Measurements from ENCODE around the gene UNC5B. TPM values are rescaled to one million over a fixed set of nuclear protein-coding genes. Genes with fewer than 3 reads are reported as not detected.

The UNC5B gene
- polyA plus RNA-seq, 1 donor (not counting 4 experiments of a cell fraction or from before 2014, with no cell fraction given): 1.1 TPM

DNA sequence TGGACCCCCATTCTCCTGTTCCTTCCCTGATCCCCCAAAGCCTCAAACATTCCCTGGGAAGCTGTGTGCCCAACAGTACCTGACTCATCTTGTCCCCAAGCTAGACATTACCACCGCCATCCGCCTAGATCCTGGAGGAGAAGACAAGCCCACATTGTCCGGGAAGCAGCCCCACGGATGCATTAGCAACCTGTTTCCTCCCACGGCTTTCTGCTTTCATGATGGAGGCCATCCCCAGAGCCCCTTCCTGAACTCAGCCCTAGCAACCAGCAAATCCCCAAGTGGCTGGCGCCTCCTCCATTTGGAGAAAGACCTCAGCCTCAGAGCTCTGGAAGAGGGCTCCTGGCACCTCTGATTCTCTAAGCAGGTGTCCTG, 104.4 kb downstream of the UNC5B start:
- dilution Hi-C loops (cut with MboI; ENCODE audit: extremely low pct_ligation_motif_present, low sequenced_read_pairs): no loop called here
- no peak for DNase-seq (ENCODE audit: low read depth, low spot score)
- Histone ChIP-seq H4K20me1 (ENCODE audit: control insufficient read depth, extremely low read depth, insufficient read depth, low read length) (no peaks in the 10 kb centered on the region), H3K4me2 (ENCODE audit: control insufficient read depth, extremely low read depth, insufficient read depth, low read depth, low read length) (no peak overlapping the region), H3K9me1 (ENCODE audit: control insufficient read depth, extremely low read depth, insufficient read depth, low read length) (no peaks in the 10 kb centered on the region), H3K9me3 (ENCODE audit: control insufficient read depth, low read depth, low read length) (no peaks in the 10 kb centered on the region), H3K9ac (ENCODE audit: control insufficient read depth, extremely low read depth, insufficient read depth, low read length) (no peak overlapping the region), H3K27me3 (ENCODE audit: control insufficient read depth, extremely low read depth, insufficient read depth, low read length) (peaks cover 26% of the 10 kb centered on the region), H3K79me2 (ENCODE audit: control insufficient read depth, insufficient read depth, low read length) (no peaks in the 10 kb centered on the region), H3K4me3 (ENCODE audit: control insufficient read depth in 2 of 3, extremely low read depth in 1 of 3, insufficient read depth in 2 of 3, low read depth in 1 of 3, low read length in 3 of 3) (no peak overlapping the region), H3K27ac (ENCODE audit: control insufficient read depth, insufficient read depth, low read length) (no peak overlapping the region), H3K4me1 (ENCODE audit: control insufficient read depth, extremely low read depth, insufficient read depth, low read length) (no peaks in the 10 kb centered on the region), H3K36me3 (ENCODE audit: control insufficient read depth in 2 of 2, extremely low read depth in 1 of 2, insufficient read depth in 2 of 2, low read length in 2 of 2) (no peaks in the 10 kb centered on the region), H2AFZ (ENCODE audit: control insufficient read depth, low read length) (no peak overlapping the region)
- TF ChIP-seq, protein P1, sequence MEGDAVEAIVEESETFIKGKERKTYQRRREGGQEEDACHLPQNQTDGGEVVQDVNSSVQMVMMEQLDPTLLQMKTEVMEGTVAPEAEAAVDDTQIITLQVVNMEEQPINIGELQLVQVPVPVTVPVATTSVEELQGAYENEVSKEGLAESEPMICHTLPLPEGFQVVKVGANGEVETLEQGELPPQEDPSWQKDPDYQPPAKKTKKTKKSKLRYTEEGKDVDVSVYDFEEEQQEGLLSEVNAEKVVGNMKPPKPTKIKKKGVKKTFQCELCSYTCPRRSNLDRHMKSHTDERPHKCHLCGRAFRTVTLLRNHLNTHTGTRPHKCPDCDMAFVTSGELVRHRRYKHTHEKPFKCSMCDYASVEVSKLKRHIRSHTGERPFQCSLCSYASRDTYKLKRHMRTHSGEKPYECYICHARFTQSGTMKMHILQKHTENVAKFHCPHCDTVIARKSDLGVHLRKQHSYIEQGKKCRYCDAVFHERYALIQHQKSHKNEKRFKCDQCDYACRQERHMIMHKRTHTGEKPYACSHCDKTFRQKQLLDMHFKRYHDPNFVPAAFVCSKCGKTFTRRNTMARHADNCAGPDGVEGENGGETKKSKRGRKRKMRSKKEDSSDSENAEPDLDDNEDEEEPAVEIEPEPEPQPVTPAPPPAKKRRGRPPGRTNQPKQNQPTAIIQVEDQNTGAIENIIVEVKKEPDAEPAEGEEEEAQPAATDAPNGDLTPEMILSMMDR (optimal IDR thresholded peaks at IDR 0.05 in 1 of 3, IDR thresholded peaks at IDR 0.05 in 1 of 3, conservative IDR thresholded peaks at IDR 0.05 in 1 of 3; ENCODE audit: extremely low read depth in 1 of 3, insufficient read depth in 2 of 3, low read length in 3 of 3): no peak
- no peak for TF ChIP-seq EZH2 (IDR thresholded peaks at IDR 0.05; ENCODE audit: low read length)
- no peak for FAIRE-seq

DNA sequence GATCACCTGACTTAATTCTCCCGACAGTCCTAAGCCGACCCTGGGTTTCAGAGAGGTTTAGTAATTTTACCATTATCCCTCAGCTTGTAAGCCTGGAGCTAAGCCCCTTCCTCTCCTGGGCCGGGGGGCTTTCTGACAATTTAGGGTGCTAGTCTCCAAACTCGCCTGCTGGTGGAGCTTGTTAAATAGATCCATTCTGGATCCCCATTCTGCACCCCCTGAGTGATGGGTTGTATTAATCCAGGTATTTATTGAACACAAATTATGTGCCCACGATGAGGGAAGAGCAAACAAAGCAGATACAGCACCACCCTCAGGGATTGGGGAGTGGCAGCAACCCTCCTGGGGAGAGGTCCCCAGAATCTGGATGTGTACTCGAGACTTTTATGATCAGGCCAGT, 105.4 kb downstream of the UNC5B start:
- Histone ChIP-seq H3K36me3 (ENCODE audit: control insufficient read depth in 2 of 2, extremely low read depth in 1 of 2, insufficient read depth in 2 of 2, low read length in 2 of 2) (no peaks in the 10 kb centered on the region), H2AFZ (ENCODE audit: control insufficient read depth, low read length) (no peak overlapping the region), H3K4me1 (ENCODE audit: control insufficient read depth, extremely low read depth, insufficient read depth, low read length) (no peaks in the 10 kb centered on the region), H3K9ac (ENCODE audit: control insufficient read depth, extremely low read depth, insufficient read depth, low read length) (no peak overlapping the region), H3K27me3 (ENCODE audit: control insufficient read depth, extremely low read depth, insufficient read depth, low read length) (peaks cover 26% of the 10 kb centered on the region), H3K4me3 (ENCODE audit: control insufficient read depth in 2 of 3, extremely low read depth in 1 of 3, insufficient read depth in 2 of 3, low read depth in 1 of 3, low read length in 3 of 3) (no peak overlapping the region), H3K79me2 (ENCODE audit: control insufficient read depth, insufficient read depth, low read length) (no peaks in the 10 kb centered on the region), H4K20me1 (ENCODE audit: control insufficient read depth, extremely low read depth, insufficient read depth, low read length) (no peaks in the 10 kb centered on the region), H3K27ac (ENCODE audit: control insufficient read depth, insufficient read depth, low read length) (no peak overlapping the region), H3K9me3 (ENCODE audit: control insufficient read depth, low read depth, low read length) (no peaks in the 10 kb centered on the region), H3K9me1 (ENCODE audit: control insufficient read depth, extremely low read depth, insufficient read depth, low read length) (no peaks in the 10 kb centered on the region), H3K4me2 (ENCODE audit: control insufficient read depth, extremely low read depth, insufficient read depth, low read depth, low read length) (no peak overlapping the region)
- TF ChIP-seq, protein P1 (optimal IDR thresholded peaks at IDR 0.05 in 1 of 3, IDR thresholded peaks at IDR 0.05 in 1 of 3, conservative IDR thresholded peaks at IDR 0.05 in 1 of 3; ENCODE audit: extremely low read depth in 1 of 3, insufficient read depth in 2 of 3, low read length in 3 of 3): no peak
- TF ChIP-seq EZH2 (IDR thresholded peaks at IDR 0.05; ENCODE audit: low read length): no peak
- DNase-seq (ENCODE audit: low read depth, low spot score): no peak
- dilution Hi-C loops (cut with MboI; ENCODE audit: extremely low pct_ligation_motif_present, low sequenced_read_pairs): no loop called here
- FAIRE-seq: no peak
